ENCODE measurements around the gene S1PR5. TPM values are rescaled to one million over a fixed set of nuclear protein-coding genes. Genes with fewer than 3 reads are reported as not detected.
A peak's percentile ranks its signal among the peaks of the same experiment; 100 is the strongest.

S1PR5 gene
- total RNA-seq, 1 experiment from 2014 or later = 0.57 TPM

GRCh38 chr19:10478903-10479384, 38.3 kb downstream of the S1PR5 start:
- Mint-ChIP-seq H3K4me3 (ENCODE audit: unreplicated experiment) (peak overlapping the region; percentile 84), H3K4me1 (ENCODE audit: low read depth, unreplicated experiment) (no peaks in the 10 kb centered on the region), H3K27ac (ENCODE audit: unreplicated experiment) (peak overlapping the region; percentile 73), H3K36me3 (ENCODE audit: insufficient read depth, unreplicated experiment) (no peaks in the 10 kb centered on the region), H3K27me3 (ENCODE audit: insufficient read depth, unreplicated experiment) (no peaks in the 10 kb centered on the region), H3K9me3 (ENCODE audit: unreplicated experiment) (no peaks in the 10 kb centered on the region)
- Histone ChIP-seq H3K4me1 (peaks cover 5% of the 10 kb centered on the region; the same call in 1 of the 2 replicates), H3K4me3 (ENCODE audit: low read depth, low read length) (peak overlapping the region; percentile 32), H3K27me3 (replicated peaks; ENCODE audit: control insufficient read depth, insufficient read depth, low read length) (no peaks in the 10 kb centered on the region), H3K9me3 (no peaks in the 10 kb centered on the region), H3K36me3 (ENCODE audit: control insufficient read depth, insufficient read depth, low read length) (no peaks in the 10 kb centered on the region)
- peak; percentile 75 to 85 for TF ChIP-seq CTCF (IDR thresholded peaks at IDR 0.05; ENCODE audit: insufficient read depth in 1 of 2, low read depth in 1 of 2, low read length in 1 of 2, severe bottlenecking in 1 of 2, unreplicated experiment in 1 of 2)
- peak; percentile 93 to 95 for DNase-seq
- CTCF ChIA-PET = interaction anchor here (0.6 to 1.4 kb wide), 16 partner anchors 11 to 355 kb away, joined by 3 to 10 read pairs (median 4); partner anchors contain the start of genes CDC37, DNM2 and QTRT1
- BruUV-seq (replicated peaks) = no TSS peak
- POLR2A ChIA-PET = no interaction called here
- intact Hi-C loops (cut with micrococcal nuclease; ENCODE audit: unreplicated experiment) = loop anchor here (5.0 kb wide), 1 partner anchor 218 kb away; no protein-coding TSS in a partner anchor

GRCh38 chr19:10478476-10478875, 38.8 kb downstream of the S1PR5 start:
- Histone ChIP-seq H3K9me3 (no peaks in the 10 kb centered on the region), H3K27me3 (replicated peaks; ENCODE audit: control insufficient read depth, insufficient read depth, low read length) (no peaks in the 10 kb centered on the region), H3K4me3 (ENCODE audit: low read depth, low read length) (peak overlapping the region; percentile 15), H3K36me3 (ENCODE audit: control insufficient read depth, insufficient read depth, low read length) (no peaks in the 10 kb centered on the region), H3K4me1 (peaks cover 5% of the 10 kb centered on the region; the same call in 1 of the 2 replicates)
- Mint-ChIP-seq H3K4me1 (ENCODE audit: low read depth, unreplicated experiment) (no peaks in the 10 kb centered on the region), H3K9me3 (ENCODE audit: unreplicated experiment) (no peaks in the 10 kb centered on the region), H3K27me3 (ENCODE audit: insufficient read depth, unreplicated experiment) (no peaks in the 10 kb centered on the region), H3K4me3 (ENCODE audit: unreplicated experiment) (peak overlapping the region; percentile 84), H3K27ac (ENCODE audit: unreplicated experiment) (no peak overlapping the region), H3K36me3 (ENCODE audit: insufficient read depth, unreplicated experiment) (no peaks in the 10 kb centered on the region)
- DNase-seq = no peak
- BruUV-seq (replicated peaks) = no TSS peak
- TF ChIP-seq CTCF (IDR thresholded peaks at IDR 0.05; ENCODE audit: insufficient read depth in 1 of 2, low read depth in 1 of 2, low read length in 1 of 2, severe bottlenecking in 1 of 2, unreplicated experiment in 1 of 2) = no peak
- intact Hi-C loops (cut with micrococcal nuclease; ENCODE audit: unreplicated experiment) = loop anchor here (5.0 kb wide), 1 partner anchor 219 kb away; no protein-coding TSS in a partner anchor
- ChIA-PET POLR2A (interaction anchor here (0.6 kb wide), 1 partner anchor 25 kb away, joined by 3 read pairs; no protein-coding TSS in a partner anchor), CTCF (interaction anchor here (0.5 to 1.4 kb wide), 11 partner anchors 10 to 238 kb away, joined by 3 to 10 read pairs (median 4); partner anchors contain the start of genes CDC37 and QTRT1)

- H3K36me3 Mint-ChIP-seq (ENCODE audit: insufficient read depth, unreplicated experiment) = no peaks in the 10 kb centered on the region
- Histone ChIP-seq H3K27me3 (replicated peaks; ENCODE audit: control insufficient read depth, insufficient read depth, low read length) (no peaks in the 10 kb centered on the region), H3K4me3 (ENCODE audit: low read depth, low read length) (no peak overlapping the region), H3K9me3 (no peaks in the 10 kb centered on the region), H3K36me3 (ENCODE audit: control insufficient read depth, insufficient read depth, low read length) (no peaks in the 10 kb centered on the region), H3K4me1 (peaks cover 5% of the 10 kb centered on the region; the same call in 1 of the 2 replicates)
- no peak for TF ChIP-seq CTCF (IDR thresholded peaks at IDR 0.05; ENCODE audit: insufficient read depth in 1 of 2, low read depth in 1 of 2, low read length in 1 of 2, severe bottlenecking in 1 of 2, unreplicated experiment in 1 of 2)
- intact Hi-C loops (cut with micrococcal nuclease; ENCODE audit: unreplicated experiment) = loop anchor here (5.0 kb wide), 1 partner anchor 222 kb away; no protein-coding TSS in a partner anchor
- no peak overlapping the region for H3K4me3 Mint-ChIP-seq (ENCODE audit: unreplicated experiment)
- H3K27me3 Mint-ChIP-seq (ENCODE audit: insufficient read depth, unreplicated experiment) = no peaks in the 10 kb centered on the region
- no peaks in the 10 kb centered on the region for H3K4me1 Mint-ChIP-seq (ENCODE audit: low read depth, unreplicated experiment)
- no TSS peak for BruUV-seq (replicated peaks)
- H3K27ac Mint-ChIP-seq (ENCODE audit: unreplicated experiment) = no peak overlapping the region
- no peak for DNase-seq
- H3K9me3 Mint-ChIP-seq (ENCODE audit: unreplicated experiment) = no peaks in the 10 kb centered on the region
- CTCF ChIA-PET = interaction anchor here (0.7 to 0.8 kb wide), 2 partner anchors 390 to 511 kb away, joined by 3 to 5 read pairs; no protein-coding TSS in a partner anchor
- POLR2A ChIA-PET = no interaction called here
These were observed 42.2 kb downstream of the S1PR5 start for GRCh38 chr19:10474962-10475451.

Measured in Caco-2 (cell line).